Measurements from ENCODE around the gene ANKRD28. TPM values are rescaled to one million over a fixed set of nuclear protein-coding genes. Genes with fewer than 3 reads are reported as not detected.

Gene ANKRD28
- total RNA-seq, 4 donors from 2014 or later: 20.0 to 86.8 (median 37.6) TPM

- Histone ChIP-seq H3K27ac (no peak overlapping the region), H3K27me3 (no peaks in the 10 kb centered on the region), H3K9me3 (no peaks in the 10 kb centered on the region), H3K4me1 (peaks cover 0 to 6% of the 10 kb centered on the region in 2 donors), H3K36me3 (no peaks in the 10 kb centered on the region), H3K4me3 (no peak overlapping the region)
- no peak for TF ChIP-seq POLR2A (IDR thresholded peaks at IDR 0.05)
- TF ChIP-seq CTCF (IDR thresholded peaks at IDR 0.05): no peak
- no peak for DNase-seq
- intact Hi-C loops (cut with DNase I; ENCODE audit: low total_unique reads): no loop called here
Measured at GRCh38 chr3:15771444-15771843, 26.3 kb downstream of the ANKRD28 start.

GRCh38 chr3:15769256-15769915 is 28.4 kb downstream of the ANKRD28 start:
- H3K27me3 ChIP-seq: no peaks in the 10 kb centered on the region
- TF ChIP-seq POLR2A (IDR thresholded peaks at IDR 0.05) (no peak), CTCF (IDR thresholded peaks at IDR 0.05) (no peak)
- intact Hi-C loops (cut with DNase I; ENCODE audit: low total_unique reads): no loop called here
- no peaks in the 10 kb centered on the region for H3K36me3 ChIP-seq
- no peak for DNase-seq
- peaks cover 0 to 6% of the 10 kb centered on the region in 2 donors for H3K4me1 ChIP-seq
- H3K27ac ChIP-seq: peak overlapping the region; percentile 49 to 92
- H3K4me3 ChIP-seq: no peak overlapping the region
- no peaks in the 10 kb centered on the region for H3K9me3 ChIP-seq

GRCh38 chr3:15768421-15769255 is 29.1 kb downstream of the ANKRD28 start:
- no peak overlapping the region for H3K4me3 ChIP-seq
- DNase-seq: no peak
- H3K4me1 ChIP-seq: peaks cover 0 to 6% of the 10 kb centered on the region in 2 donors
- intact Hi-C loops (cut with DNase I; ENCODE audit: low total_unique reads): no loop called here
- peak overlapping the region; percentile 66 to 92 for H3K27ac ChIP-seq
- TF ChIP-seq CTCF (IDR thresholded peaks at IDR 0.05) (no peak), POLR2A (IDR thresholded peaks at IDR 0.05) (no peak)
- H3K9me3 ChIP-seq: no peaks in the 10 kb centered on the region
- no peaks in the 10 kb centered on the region for H3K27me3 ChIP-seq
- no peaks in the 10 kb centered on the region for H3K36me3 ChIP-seq

- no peaks in the 10 kb centered on the region for H3K36me3 ChIP-seq
- intact Hi-C loops (cut with DNase I; ENCODE audit: low total_unique reads): no loop called here
- no peaks in the 10 kb centered on the region for H3K27me3 ChIP-seq
- peaks cover 0 to 6% of the 10 kb centered on the region in 2 donors for H3K4me1 ChIP-seq
- no peak overlapping the region for H3K27ac ChIP-seq
- TF ChIP-seq CTCF (IDR thresholded peaks at IDR 0.05): no peak
- no peak for TF ChIP-seq POLR2A (IDR thresholded peaks at IDR 0.05)
- no peak overlapping the region for H3K4me3 ChIP-seq
- DNase-seq: no peak
- H3K9me3 ChIP-seq: no peaks in the 10 kb centered on the region
Measured at GRCh38 chr3:15766406-15766805, 31.4 kb downstream of the ANKRD28 start.

- Histone ChIP-seq H3K4me1 (no peaks in the 10 kb centered on the region), H3K4me3 (no peak overlapping the region), H3K27me3 (no peaks in the 10 kb centered on the region), H3K27ac (peak overlapping the region in 1 of 2 donors; percentile 9), H3K36me3 (no peaks in the 10 kb centered on the region), H3K9me3 (no peaks in the 10 kb centered on the region)
- TF ChIP-seq POLR2A (IDR thresholded peaks at IDR 0.05) (no peak), CTCF (IDR thresholded peaks at IDR 0.05) (no peak)
- DNase-seq: no peak
- intact Hi-C loops (cut with DNase I; ENCODE audit: low total_unique reads): no loop called here
Measured at GRCh38 chr3:15758295-15758694, 39.5 kb downstream of the ANKRD28 start.

All from uterus (tissue), 4 donors.